ENCODE measurements around the gene PTPRG.

PTPRG gene

GRCh38 chr3:62220616-62221015, 659.2 kb downstream of the PTPRG start:
- no peak for DNase-seq

GRCh38 chr3:62225051-62225450, 663.7 kb downstream of the PTPRG start:
- no peak for DNase-seq

GRCh38 chr3:62226601-62227339, 665.4 kb downstream of the PTPRG start:
- no peak for DNase-seq

GRCh38 chr3:62228467-62228866, 667.1 kb downstream of the PTPRG start:
- DNase-seq, result no peak

- DNase-seq, result no peak
These were observed 667.8 kb downstream of the PTPRG start for GRCh38 chr3:62229211-62229610.

- no peak for DNase-seq
These were observed 668.5 kb downstream of the PTPRG start for GRCh38 chr3:62229908-62230307.

- no peak for DNase-seq
These were observed 671.7 kb downstream of the PTPRG start for GRCh38 chr3:62233065-62233464.

GRCh38 chr3:62236016-62236415, 674.6 kb downstream of the PTPRG start:
- DNase-seq, result no peak

GRCh38 chr3:62237286-62237948, 676.0 kb downstream of the PTPRG start:
- no peak for DNase-seq

GRCh38 chr3:62238003-62238402, 676.6 kb downstream of the PTPRG start:
- no peak for DNase-seq

GRCh38 chr3:62238431-62238830, 677.1 kb downstream of the PTPRG start:
- DNase-seq, result no peak

GRCh38 chr3:62241279-62241678, 679.9 kb downstream of the PTPRG start:
- no peak for DNase-seq

GRCh38 chr3:62242831-62243509, 681.6 kb downstream of the PTPRG start:
- DNase-seq, result no peak

GRCh38 chr3:62246094-62246493, 684.7 kb downstream of the PTPRG start:
- no peak for DNase-seq

- no peak for DNase-seq
These were observed 685.6 kb downstream of the PTPRG start for GRCh38 chr3:62246985-62247384.

- no peak for DNase-seq
These were observed 687.5 kb downstream of the PTPRG start for GRCh38 chr3:62248734-62249483.

- DNase-seq, result no peak
These were observed 688.1 kb downstream of the PTPRG start for GRCh38 chr3:62249484-62249776.

GRCh38 chr3:62249855-62250543, 688.6 kb downstream of the PTPRG start:
- no peak for DNase-seq

- DNase-seq, result no peak
These were observed 691.2 kb downstream of the PTPRG start for GRCh38 chr3:62252438-62253157.

- DNase-seq, result no peak
These were observed 692.6 kb downstream of the PTPRG start for GRCh38 chr3:62253971-62254370.

GRCh38 chr3:62255758-62256157, 694.4 kb downstream of the PTPRG start:
- DNase-seq, result no peak

GRCh38 chr3:62259924-62260323, 698.6 kb downstream of the PTPRG start:
- DNase-seq, result no peak

All from activated naive CD4-positive, alpha-beta T cell treated with Interleukin-2 at 50 U/mL for 16 hours (primary cell).